DOHH2 (cell line): ENCODE data around the gene CST5.

ENCODE experiments used
- EZH2phosphoT487 ChIP-seq: fragments of 200-600 bp; sonication (generic); IDR thresholded peaks from 2 replicates; pipeline ENCODE4 v1.6.1; 2017; ENCODE audit warnings: borderline replicate concordance, mild to moderate bottlenecking, antibody characterized with exemption, low read length, moderate library complexity, mixed read lengths
- TF ChIP-seq, protein P1 (sequence below): fragments of 200-600 bp; sonication (generic); IDR thresholded peaks from one replicate; pipeline ENCODE4 v1.5.1; 2014; ENCODE audit warnings: antibody characterized with exemption, mild to moderate bottlenecking, low read depth, low read length; ENCODE audit not compliant: poor library complexity, severe bottlenecking

GRCh38 chr20:23877524-23877923 lies 2.0 kb downstream of the CST5 start:
- TF ChIP-seq, protein P1, sequence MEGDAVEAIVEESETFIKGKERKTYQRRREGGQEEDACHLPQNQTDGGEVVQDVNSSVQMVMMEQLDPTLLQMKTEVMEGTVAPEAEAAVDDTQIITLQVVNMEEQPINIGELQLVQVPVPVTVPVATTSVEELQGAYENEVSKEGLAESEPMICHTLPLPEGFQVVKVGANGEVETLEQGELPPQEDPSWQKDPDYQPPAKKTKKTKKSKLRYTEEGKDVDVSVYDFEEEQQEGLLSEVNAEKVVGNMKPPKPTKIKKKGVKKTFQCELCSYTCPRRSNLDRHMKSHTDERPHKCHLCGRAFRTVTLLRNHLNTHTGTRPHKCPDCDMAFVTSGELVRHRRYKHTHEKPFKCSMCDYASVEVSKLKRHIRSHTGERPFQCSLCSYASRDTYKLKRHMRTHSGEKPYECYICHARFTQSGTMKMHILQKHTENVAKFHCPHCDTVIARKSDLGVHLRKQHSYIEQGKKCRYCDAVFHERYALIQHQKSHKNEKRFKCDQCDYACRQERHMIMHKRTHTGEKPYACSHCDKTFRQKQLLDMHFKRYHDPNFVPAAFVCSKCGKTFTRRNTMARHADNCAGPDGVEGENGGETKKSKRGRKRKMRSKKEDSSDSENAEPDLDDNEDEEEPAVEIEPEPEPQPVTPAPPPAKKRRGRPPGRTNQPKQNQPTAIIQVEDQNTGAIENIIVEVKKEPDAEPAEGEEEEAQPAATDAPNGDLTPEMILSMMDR = no peak
- no peak for TF ChIP-seq EZH2phosphoT487
